GM19193 (cell line): ENCODE results near the gene ACSS2.

Source experiments
- POLR2A ChIP-seq: IDR thresholded peaks from 4 replicates; pipeline ENCODE4 v1.6.1; 2011; ENCODE audit not compliant: insufficient read depth, insufficient read length; ENCODE audit errors: extremely low read depth

Gene ACSS2

GRCh38 chr20:34876406-34877282 lies at the start of gene ACSS2:
Gene ACSS2 (plus strand): TSS chr20:34876612. CDS start chr20:34876646, 34 bp downstream.
- TF ChIP-seq POLR2A = peak; percentile 49

GRCh38 chr20:34829191-34829590 lies 47.2 kb upstream of the ACSS2 start:
- TF ChIP-seq POLR2A = no peak

- no peak for TF ChIP-seq POLR2A
Measured at GRCh38 chr20:34831936-34832335, 44.5 kb upstream of the ACSS2 start.

GRCh38 chr20:34834459-34834893 lies 41.9 kb upstream of the ACSS2 start:
- TF ChIP-seq POLR2A = no peak

GRCh38 chr20:34842143-34842542 lies 34.3 kb upstream of the ACSS2 start:
- TF ChIP-seq POLR2A = no peak

GRCh38 chr20:34843421-34843820 lies 33.0 kb upstream of the ACSS2 start:
- no peak for TF ChIP-seq POLR2A

- no peak for TF ChIP-seq POLR2A
Measured at GRCh38 chr20:34848597-34848996, 27.8 kb upstream of the ACSS2 start.

GRCh38 chr20:34849778-34850177 lies 26.6 kb upstream of the ACSS2 start:
- TF ChIP-seq POLR2A = no peak

- TF ChIP-seq POLR2A = no peak
Measured at GRCh38 chr20:34850969-34851368, 25.4 kb upstream of the ACSS2 start.

- no peak for TF ChIP-seq POLR2A
Measured at GRCh38 chr20:34852298-34852697, 24.1 kb upstream of the ACSS2 start.

- no peak for TF ChIP-seq POLR2A
Measured at GRCh38 chr20:34859367-34859766, 17.0 kb upstream of the ACSS2 start.

- no peak for TF ChIP-seq POLR2A
Measured at GRCh38 chr20:34859826-34860545, 16.4 kb upstream of the ACSS2 start.

GRCh38 chr20:34861386-34862084 lies 14.9 kb upstream of the ACSS2 start:
- no peak for TF ChIP-seq POLR2A

GRCh38 chr20:34862724-34863123 lies 13.7 kb upstream of the ACSS2 start:
- no peak for TF ChIP-seq POLR2A

- TF ChIP-seq POLR2A = no peak
Measured at GRCh38 chr20:34863421-34863965, 12.9 kb upstream of the ACSS2 start.
